ENCODE results near the gene HAS3.
"Not testable (repeated sequence)": the region's sequence is repeated elsewhere in the genome, so short reads cannot be mapped to it uniquely, and the experiment has no call there.

The HAS3 gene

GRCh38 chr16:69118468-69118867, 13.0 kb downstream of the HAS3 start:
- H3K9ac ChIP-seq (ENCODE audit: low read length in 2 of 2), result no peak overlapping the region
- H3K9me3 ChIP-seq (ENCODE audit: control insufficient read depth in 2 of 2, low read length in 2 of 2), result no peaks in the 10 kb centered on the region
- H3K27ac ChIP-seq (ENCODE audit: low read length), result no peak overlapping the region
- no peaks in the 10 kb centered on the region for H3K27me3 ChIP-seq (ENCODE audit: control insufficient read depth in 1 of 2, insufficient read depth in 2 of 2, low read length in 2 of 2)
- peaks cover 7% of the 10 kb centered on the region for H3K4me1 ChIP-seq (ENCODE audit: control insufficient read depth, insufficient read depth, low read length)
- H3K4me3 ChIP-seq (ENCODE audit: low read length in 2 of 2), result no peak overlapping the region
- peaks cover 43 to 47% of the 10 kb centered on the region in 2 donors for H3K36me3 ChIP-seq (ENCODE audit: control insufficient read depth in 2 of 2, insufficient read depth in 2 of 2, low read length in 2 of 2)

- no peak overlapping the region for H3K9ac ChIP-seq (ENCODE audit: low read length in 2 of 2)
- H3K27ac ChIP-seq (ENCODE audit: low read length), result no peak overlapping the region
- H3K4me1 ChIP-seq (ENCODE audit: control insufficient read depth, insufficient read depth, low read length), result peaks cover 7% of the 10 kb centered on the region
- H3K9me3 ChIP-seq (ENCODE audit: control insufficient read depth in 2 of 2, low read length in 2 of 2), result no peaks in the 10 kb centered on the region
- no peaks in the 10 kb centered on the region for H3K27me3 ChIP-seq (ENCODE audit: control insufficient read depth in 1 of 2, insufficient read depth in 2 of 2, low read length in 2 of 2)
- H3K4me3 ChIP-seq (ENCODE audit: low read length in 2 of 2), result no peak overlapping the region
- H3K36me3 ChIP-seq (ENCODE audit: control insufficient read depth in 2 of 2, insufficient read depth in 2 of 2, low read length in 2 of 2), result peaks cover 40 to 44% of the 10 kb centered on the region in 2 donors
Observed at GRCh38 chr16:69118994-69119393, 13.5 kb downstream of the HAS3 start.

GRCh38 chr16:69119536-69119935, 14.1 kb downstream of the HAS3 start:
- no peak overlapping the region for H3K4me3 ChIP-seq (ENCODE audit: low read length in 2 of 2)
- H3K4me1 ChIP-seq (ENCODE audit: control insufficient read depth, insufficient read depth, low read length), result peaks cover 7% of the 10 kb centered on the region
- H3K9me3 ChIP-seq (ENCODE audit: control insufficient read depth in 2 of 2, low read length in 2 of 2), result no peaks in the 10 kb centered on the region
- no peak overlapping the region for H3K27ac ChIP-seq (ENCODE audit: low read length)
- H3K36me3 ChIP-seq (ENCODE audit: control insufficient read depth in 2 of 2, insufficient read depth in 2 of 2, low read length in 2 of 2), result peaks cover 34 to 39% of the 10 kb centered on the region in 2 donors
- H3K27me3 ChIP-seq (ENCODE audit: control insufficient read depth in 1 of 2, insufficient read depth in 2 of 2, low read length in 2 of 2), result no peaks in the 10 kb centered on the region
- H3K9ac ChIP-seq (ENCODE audit: low read length in 2 of 2), result no peak overlapping the region

DNA sequence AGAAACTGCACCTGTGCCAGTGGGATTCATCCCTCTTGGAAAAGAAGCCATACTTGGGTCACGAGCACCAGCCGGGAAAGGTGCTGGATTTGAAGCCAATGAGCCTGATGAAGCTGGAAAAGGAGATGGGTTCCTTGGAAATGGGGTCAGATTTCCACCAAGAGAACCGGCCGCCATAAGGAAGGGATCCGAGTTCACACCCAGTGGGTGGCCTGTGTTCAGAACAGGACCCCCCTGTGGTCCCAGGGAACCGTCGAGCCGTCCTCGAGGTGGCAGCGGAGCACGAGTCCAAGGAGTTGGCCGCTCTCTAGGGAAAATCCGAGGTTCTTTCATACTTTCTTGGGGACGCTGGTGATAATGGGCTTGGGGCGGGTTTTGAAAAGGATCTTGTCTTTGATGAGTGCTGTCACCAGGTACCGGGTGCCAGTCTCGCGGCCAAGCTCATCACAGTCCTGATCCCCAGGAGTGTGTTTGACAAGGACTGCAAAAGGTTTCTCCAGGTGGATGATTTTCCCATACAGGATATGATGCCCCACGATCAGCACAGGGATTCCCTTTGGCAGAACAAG, 14.7 kb downstream of the HAS3 start:
- Histone ChIP-seq H3K9ac (ENCODE audit: low read length in 2 of 2) (no peak overlapping the region), H3K27ac (ENCODE audit: low read length) (no peak overlapping the region), H3K27me3 (ENCODE audit: control insufficient read depth in 1 of 2, insufficient read depth in 2 of 2, low read length in 2 of 2) (no peaks in the 10 kb centered on the region), H3K4me3 (ENCODE audit: low read length in 2 of 2) (no peak overlapping the region), H3K4me1 (ENCODE audit: control insufficient read depth, insufficient read depth, low read length) (peaks cover 7% of the 10 kb centered on the region), H3K9me3 (ENCODE audit: control insufficient read depth in 2 of 2, low read length in 2 of 2) (no peaks in the 10 kb centered on the region), H3K36me3 (ENCODE audit: control insufficient read depth in 2 of 2, insufficient read depth in 2 of 2, low read length in 2 of 2) (peaks cover 30 to 35% of the 10 kb centered on the region in 2 donors)

- Histone ChIP-seq H3K27ac (ENCODE audit: low read length) (no peak overlapping the region), H3K4me3 (ENCODE audit: low read length in 2 of 2) (no peak overlapping the region)
Observed at GRCh38 chr16:69123910-69124309, 18.5 kb downstream of the HAS3 start.

DNA sequence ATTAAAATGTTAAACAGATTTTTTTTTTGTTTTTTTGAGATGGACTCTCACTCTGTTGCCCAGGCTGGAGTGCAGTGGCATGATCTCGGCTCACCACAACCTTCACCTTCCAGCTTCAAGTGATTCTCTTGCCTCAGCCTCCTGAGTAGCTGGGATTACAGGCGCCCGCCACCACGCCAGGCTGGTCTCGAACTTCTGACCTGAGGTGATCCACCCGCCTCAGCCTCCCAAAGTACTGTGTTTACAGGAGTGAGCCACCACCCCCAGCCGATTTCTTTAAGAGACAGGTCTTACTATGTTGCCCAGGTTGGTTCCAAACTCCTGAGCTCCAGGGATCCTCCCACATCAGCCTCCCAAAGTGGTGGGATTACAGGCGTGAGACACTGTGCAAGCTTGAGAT, 19.0 kb downstream of the HAS3 start:
- H3K4me3 ChIP-seq (ENCODE audit: low read length in 2 of 2); H3K27ac ChIP-seq (ENCODE audit: low read length); H3K27me3 ChIP-seq (ENCODE audit: control insufficient read depth in 1 of 2, insufficient read depth in 2 of 2, low read length in 2 of 2); H3K4me1 ChIP-seq (ENCODE audit: control insufficient read depth, insufficient read depth, low read length); H3K9me3 ChIP-seq (ENCODE audit: control insufficient read depth in 2 of 2, low read length in 2 of 2); H3K9ac ChIP-seq (ENCODE audit: low read length in 2 of 2): not testable (repeated sequence)
- peaks cover 8 to 16% of the 10 kb centered on the region in 2 donors for H3K36me3 ChIP-seq (ENCODE audit: control insufficient read depth in 2 of 2, insufficient read depth in 2 of 2, low read length in 2 of 2)

More at GRCh38 chr16:69123910-69124309, 18.5 kb downstream of the HAS3 start:
- H3K36me3 ChIP-seq (ENCODE audit: control insufficient read depth in 2 of 2, insufficient read depth in 2 of 2, low read length in 2 of 2), result peaks cover 10 to 19% of the 10 kb centered on the region in 2 donors
- H3K27me3 ChIP-seq (ENCODE audit: control insufficient read depth in 1 of 2, insufficient read depth in 2 of 2, low read length in 2 of 2), result no peaks in the 10 kb centered on the region
- H3K4me1 ChIP-seq (ENCODE audit: control insufficient read depth, insufficient read depth, low read length), result peaks cover 6% of the 10 kb centered on the region
- H3K9ac ChIP-seq (ENCODE audit: low read length in 2 of 2), result no peak overlapping the region
- H3K9me3 ChIP-seq (ENCODE audit: control insufficient read depth in 2 of 2, low read length in 2 of 2), result no peaks in the 10 kb centered on the region

GRCh38 chr16:69124961-69125360, 19.5 kb downstream of the HAS3 start:
- not testable (repeated sequence) for H3K9me3 ChIP-seq (ENCODE audit: control insufficient read depth in 2 of 2, low read length in 2 of 2); H3K27me3 ChIP-seq (ENCODE audit: control insufficient read depth in 1 of 2, insufficient read depth in 2 of 2, low read length in 2 of 2); H3K4me3 ChIP-seq (ENCODE audit: low read length in 2 of 2); H3K9ac ChIP-seq (ENCODE audit: low read length in 2 of 2); H3K4me1 ChIP-seq (ENCODE audit: control insufficient read depth, insufficient read depth, low read length); H3K27ac ChIP-seq (ENCODE audit: low read length)
- peaks cover 6 to 11% of the 10 kb centered on the region in 2 donors for H3K36me3 ChIP-seq (ENCODE audit: control insufficient read depth in 2 of 2, insufficient read depth in 2 of 2, low read length in 2 of 2)

DNA sequence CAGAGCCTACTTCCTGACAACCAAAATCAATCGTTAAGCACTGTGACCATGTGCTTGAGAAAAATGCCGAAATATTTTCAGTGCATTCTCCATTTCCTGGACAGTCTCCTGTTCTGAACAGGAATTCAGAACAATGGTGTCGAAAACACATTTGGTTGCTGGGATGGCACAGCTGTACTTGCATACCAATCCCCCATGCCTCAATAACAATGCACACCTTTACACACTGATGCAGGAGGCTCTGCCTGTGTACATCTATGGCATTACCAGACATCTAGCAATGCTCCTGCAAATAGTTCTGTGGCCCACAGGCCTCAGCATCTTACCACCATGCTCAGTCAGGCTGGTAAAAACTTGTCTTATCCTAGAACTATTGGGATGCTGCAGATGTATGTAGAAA, 20.8 kb downstream of the HAS3 start:
- no peaks in the 10 kb centered on the region for H3K9me3 ChIP-seq (ENCODE audit: control insufficient read depth in 2 of 2, low read length in 2 of 2)
- no peak overlapping the region for H3K27ac ChIP-seq (ENCODE audit: low read length)
- H3K9ac ChIP-seq (ENCODE audit: low read length in 2 of 2), result no peak overlapping the region
- no peaks in the 10 kb centered on the region for H3K4me1 ChIP-seq (ENCODE audit: control insufficient read depth, insufficient read depth, low read length)
- no peak overlapping the region for H3K4me3 ChIP-seq (ENCODE audit: low read length in 2 of 2)
- H3K27me3 ChIP-seq (ENCODE audit: control insufficient read depth in 1 of 2, insufficient read depth in 2 of 2, low read length in 2 of 2), result no peaks in the 10 kb centered on the region
- peaks cover 0 to 2% of the 10 kb centered on the region in 2 donors for H3K36me3 ChIP-seq (ENCODE audit: control insufficient read depth in 2 of 2, insufficient read depth in 2 of 2, low read length in 2 of 2)

DNA sequence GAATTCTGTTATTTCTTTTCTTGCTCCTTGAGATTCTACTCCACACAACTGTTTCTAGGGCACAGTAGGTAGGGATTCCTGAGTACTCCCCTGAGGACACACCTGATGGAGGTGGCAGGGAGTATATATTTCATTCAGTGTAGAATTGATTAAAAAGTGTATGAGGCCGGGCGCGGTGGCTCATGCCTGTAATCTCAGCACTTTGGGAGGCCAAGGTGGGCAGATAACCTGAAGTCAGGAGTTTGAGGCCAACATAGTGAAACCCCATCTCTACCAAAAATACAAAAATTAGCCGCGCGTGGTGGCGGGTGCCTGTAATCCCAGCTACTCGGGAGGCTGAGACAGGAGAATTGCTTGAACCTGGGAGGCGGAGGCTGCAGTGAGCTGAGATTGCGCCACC, 21.3 kb downstream of the HAS3 start:
- H3K4me1 ChIP-seq (ENCODE audit: control insufficient read depth, insufficient read depth, low read length); H3K27me3 ChIP-seq (ENCODE audit: control insufficient read depth in 1 of 2, insufficient read depth in 2 of 2, low read length in 2 of 2); H3K36me3 ChIP-seq (ENCODE audit: control insufficient read depth in 2 of 2, insufficient read depth in 2 of 2, low read length in 2 of 2); H3K9ac ChIP-seq (ENCODE audit: low read length in 2 of 2); H3K4me3 ChIP-seq (ENCODE audit: low read length in 2 of 2); H3K27ac ChIP-seq (ENCODE audit: low read length); H3K9me3 ChIP-seq (ENCODE audit: control insufficient read depth in 2 of 2, low read length in 2 of 2): not testable (repeated sequence)

- no peaks in the 10 kb centered on the region for H3K27me3 ChIP-seq (ENCODE audit: control insufficient read depth in 1 of 2, insufficient read depth in 2 of 2, low read length in 2 of 2)
- H3K4me1 ChIP-seq (ENCODE audit: control insufficient read depth, insufficient read depth, low read length), result peaks cover 2% of the 10 kb centered on the region
Observed at GRCh38 chr16:69127966-69128510, 22.6 kb downstream of the HAS3 start.

GRCh38 chr16:69130461-69130860, 25.0 kb downstream of the HAS3 start:
- no peaks in the 10 kb centered on the region for H3K9me3 ChIP-seq (ENCODE audit: control insufficient read depth in 2 of 2, low read length in 2 of 2)
- H3K27ac ChIP-seq (ENCODE audit: low read length), result no peak overlapping the region
- peaks cover 2% of the 10 kb centered on the region for H3K4me1 ChIP-seq (ENCODE audit: control insufficient read depth, insufficient read depth, low read length)
- no peaks in the 10 kb centered on the region for H3K27me3 ChIP-seq (ENCODE audit: control insufficient read depth in 1 of 2, insufficient read depth in 2 of 2, low read length in 2 of 2)
- H3K4me3 ChIP-seq (ENCODE audit: low read length in 2 of 2), result no peak overlapping the region
- peaks cover 0 to 2% of the 10 kb centered on the region in 2 donors for H3K36me3 ChIP-seq (ENCODE audit: control insufficient read depth in 2 of 2, insufficient read depth in 2 of 2, low read length in 2 of 2)
- H3K9ac ChIP-seq (ENCODE audit: low read length in 2 of 2), result no peak overlapping the region

More at GRCh38 chr16:69127966-69128510, 22.6 kb downstream of the HAS3 start:
- Histone ChIP-seq H3K4me3 (ENCODE audit: low read length in 2 of 2) (no peak overlapping the region), H3K36me3 (ENCODE audit: control insufficient read depth in 2 of 2, insufficient read depth in 2 of 2, low read length in 2 of 2) (peaks cover 0 to 2% of the 10 kb centered on the region in 2 donors), H3K9me3 (ENCODE audit: control insufficient read depth in 2 of 2, low read length in 2 of 2) (no peaks in the 10 kb centered on the region), H3K9ac (ENCODE audit: low read length in 2 of 2) (no peak overlapping the region), H3K27ac (ENCODE audit: low read length) (no peak overlapping the region)

Data from stomach smooth muscle (tissue), 2 donors.